ENCODE measurements around the gene NLGN1.

DNA sequence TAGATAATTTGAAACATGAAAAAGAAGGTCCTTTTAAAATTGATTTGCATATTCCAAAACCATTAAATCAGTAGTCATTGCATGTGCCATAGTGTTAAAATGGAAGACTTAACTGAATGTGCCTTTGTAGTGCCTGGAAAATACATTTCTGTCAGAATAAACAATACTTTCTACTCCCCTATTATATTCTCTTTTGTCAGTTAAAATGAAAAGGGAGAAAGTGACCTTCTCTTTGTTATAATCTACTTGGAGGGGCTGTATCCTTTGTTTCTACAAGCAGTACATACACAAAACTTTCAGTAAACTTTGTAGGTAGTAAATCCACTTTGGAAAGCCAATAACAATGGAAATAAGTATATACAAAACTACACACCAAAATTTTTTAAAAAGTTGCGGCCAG, 189.5 kb downstream of the NLGN1 start:
- no peak for TF ChIP-seq ZNF384 (IDR thresholded peaks at IDR 0.05)
- no peak for TF ChIP-seq SP1 (IDR thresholded peaks at IDR 0.05)
- TF ChIP-seq FOXM1 (IDR thresholded peaks at IDR 0.05; ENCODE audit: borderline replicate concordance): no peak
- TF ChIP-seq FOXK2 (IDR thresholded peaks at IDR 0.05): no peak
- TF ChIP-seq SUZ12 (IDR thresholded peaks at IDR 0.05): no peak
